Activated CD4-positive, alpha-beta T cell treated with anti-CD3 and anti-CD28 coated beads, Interleukin-2, amount 50 U/mL, for 16 hours (primary cell): ENCODE data around the gene PHF14.
"Not testable (repeated sequence)": the region's sequence is repeated elsewhere in the genome, so short reads cannot be mapped to it uniquely, and the experiment has no call there.

ENCODE experiments used
- DNase-seq: peaks from one replicate; pipeline ENCODE4 v3.0.0-alpha.2; 2020

The PHF14 gene

GRCh38 chr7:10990748-10991147, 17.1 kb downstream of the PHF14 start:
- DNase-seq, result not testable (repeated sequence)

GRCh38 chr7:10995482-10996166, 22.0 kb downstream of the PHF14 start:
- DNase-seq, result not testable (repeated sequence)

GRCh38 chr7:10998996-10999757, 25.5 kb downstream of the PHF14 start:
- no peak for DNase-seq

GRCh38 chr7:11005202-11005601, 31.5 kb downstream of the PHF14 start:
- DNase-seq, result no peak

GRCh38 chr7:11006291-11006690, 32.6 kb downstream of the PHF14 start:
- DNase-seq, result no peak

GRCh38 chr7:11009631-11010030, 36.0 kb downstream of the PHF14 start:
- no peak for DNase-seq

- no peak for DNase-seq
These were observed 47.8 kb downstream of the PHF14 start for GRCh38 chr7:11021468-11021867.

DNA sequence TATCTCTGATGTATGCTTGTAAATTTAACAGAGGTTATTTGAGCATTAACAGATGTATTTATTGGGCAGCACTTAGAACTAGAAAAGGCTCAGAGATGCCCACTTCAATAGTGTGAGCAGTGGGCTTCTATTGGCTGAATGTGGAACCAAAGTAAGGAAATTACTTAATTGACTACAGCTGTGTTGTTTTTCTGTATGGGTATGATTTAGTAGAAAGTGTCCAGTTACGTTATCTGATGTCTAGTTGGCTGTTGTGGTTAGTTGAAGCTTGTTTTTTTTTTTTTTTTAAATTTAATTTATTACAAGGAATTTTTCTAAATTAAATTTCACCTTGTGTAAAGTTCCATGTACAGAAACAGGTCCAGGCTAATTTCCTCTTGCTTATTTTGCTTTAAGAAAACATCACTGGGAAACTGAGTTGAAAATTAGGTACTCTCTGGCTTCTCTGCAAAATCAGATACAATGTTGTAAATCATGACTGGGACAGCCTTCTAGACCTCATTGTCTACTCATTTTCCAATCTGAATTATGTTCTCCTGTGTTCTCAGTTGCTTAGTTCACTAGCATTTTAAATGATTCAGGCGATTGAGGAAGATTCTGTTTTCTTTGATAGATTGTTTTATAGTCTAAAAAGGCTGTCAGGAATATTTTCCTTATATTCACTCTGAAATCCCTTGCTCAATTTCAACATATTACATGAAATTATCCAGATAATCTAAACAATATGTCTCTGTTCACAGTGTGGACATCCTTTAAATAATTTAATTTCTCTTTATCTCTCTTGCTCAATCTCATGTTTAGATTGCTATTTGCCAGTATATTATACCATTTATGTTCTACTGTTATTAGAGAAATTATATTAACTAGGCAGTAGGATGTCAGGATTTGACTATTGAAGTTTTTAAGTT, 53.0 kb downstream of the PHF14 start:
- no peak for DNase-seq

DNA sequence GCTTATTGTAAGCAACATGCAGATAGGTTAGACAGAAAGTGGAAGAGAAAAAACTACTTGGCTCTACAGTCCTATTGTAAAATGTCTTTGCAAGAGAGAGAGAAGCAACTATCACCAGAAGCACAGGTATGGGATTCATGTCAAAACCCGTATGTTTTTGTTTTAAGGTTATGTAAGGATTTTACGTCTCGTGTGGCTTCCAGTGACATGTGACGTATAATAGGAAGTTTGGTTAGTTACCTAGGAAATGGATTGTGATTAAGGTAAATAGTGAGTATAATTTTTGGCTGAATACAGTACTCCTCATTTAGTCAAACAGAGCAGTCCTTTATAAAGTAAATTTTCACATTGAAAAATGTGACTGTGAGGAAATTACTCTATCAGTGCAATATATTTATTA, 62.0 kb downstream of the PHF14 start:
- DNase-seq, result no peak

DNA sequence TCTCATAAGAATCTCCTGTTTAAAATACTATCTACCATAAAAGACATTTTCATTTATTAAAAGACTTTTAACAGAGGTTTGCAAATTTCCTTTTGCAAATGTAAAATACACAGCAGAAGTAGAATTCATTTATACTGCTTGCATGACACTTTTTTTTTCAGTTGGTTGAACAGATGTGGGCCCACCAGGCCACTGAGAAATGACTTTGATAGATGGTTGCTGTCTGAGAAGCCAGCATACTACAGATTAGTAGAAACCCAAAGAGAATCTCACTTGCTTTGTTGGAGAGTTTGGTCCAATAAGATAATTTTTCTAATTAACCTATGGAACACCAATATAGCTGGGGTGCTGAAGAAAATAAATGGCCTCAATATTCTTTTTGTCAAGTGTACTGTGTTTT, 66.3 kb downstream of the PHF14 start:
- no peak for DNase-seq

DNA sequence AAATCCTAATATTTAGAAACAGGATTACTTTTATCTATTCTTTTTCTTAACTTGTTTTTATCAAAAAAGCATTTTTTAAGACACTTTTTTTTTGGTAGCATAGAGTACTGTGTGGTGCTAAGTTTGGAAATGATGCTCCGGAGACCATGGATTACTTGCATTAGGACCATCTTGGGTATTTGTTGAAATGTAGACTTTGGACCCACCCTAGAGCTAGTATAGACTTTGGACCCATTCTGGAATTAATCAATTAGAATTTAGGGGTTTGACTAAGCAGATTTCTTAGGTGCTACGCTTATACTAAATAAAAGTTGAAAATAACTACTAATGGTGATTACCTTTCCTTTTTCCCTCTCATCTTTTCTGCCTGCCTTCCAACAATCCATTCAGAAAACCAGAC, 80.4 kb downstream of the PHF14 start:
- no peak for DNase-seq

DNA sequence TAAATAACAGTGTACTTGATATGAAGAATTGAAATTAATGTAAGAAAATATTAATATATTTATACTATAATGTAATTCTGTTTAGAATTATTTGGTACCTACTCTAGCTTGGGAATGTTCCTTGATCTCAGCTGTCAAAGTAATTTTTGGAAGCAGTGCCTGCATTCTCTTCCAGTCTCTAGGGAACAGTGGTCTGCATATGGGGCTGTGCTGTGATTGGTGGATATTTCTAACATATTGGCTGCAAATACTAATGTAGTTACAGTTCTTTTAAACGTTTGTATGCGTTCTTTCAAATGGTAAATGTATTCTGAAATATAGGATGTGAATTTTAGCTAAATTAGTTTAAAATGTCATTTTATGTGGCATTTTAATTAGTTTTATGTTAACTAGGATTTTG, 87.2 kb downstream of the PHF14 start:
- no peak for DNase-seq

- no peak for DNase-seq
These were observed 88.4 kb downstream of the PHF14 start for GRCh38 chr7:11062110-11062509.

DNA sequence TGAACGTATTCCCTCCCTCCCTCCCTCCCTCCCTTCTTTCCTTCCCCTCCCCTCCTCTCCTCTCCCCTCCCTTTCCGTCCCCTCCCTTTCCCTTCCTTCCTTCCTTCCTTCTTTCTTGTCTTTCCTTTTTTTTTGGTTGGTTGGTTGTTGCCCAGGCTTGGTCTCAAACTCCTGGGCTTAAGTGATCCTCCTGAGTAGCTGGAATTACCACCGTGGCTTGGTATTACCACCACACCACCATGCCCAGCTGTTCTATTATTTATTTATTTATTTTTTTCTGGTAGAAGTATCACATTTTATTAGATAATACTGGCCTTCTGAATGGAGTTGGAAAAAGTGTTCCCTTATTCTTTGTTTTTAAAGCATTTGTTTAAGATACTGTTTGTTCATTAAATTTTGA, 95.9 kb downstream of the PHF14 start:
- no peak for DNase-seq

GRCh38 chr7:11077816-11078215, 104.1 kb downstream of the PHF14 start:
- no peak for DNase-seq

DNA sequence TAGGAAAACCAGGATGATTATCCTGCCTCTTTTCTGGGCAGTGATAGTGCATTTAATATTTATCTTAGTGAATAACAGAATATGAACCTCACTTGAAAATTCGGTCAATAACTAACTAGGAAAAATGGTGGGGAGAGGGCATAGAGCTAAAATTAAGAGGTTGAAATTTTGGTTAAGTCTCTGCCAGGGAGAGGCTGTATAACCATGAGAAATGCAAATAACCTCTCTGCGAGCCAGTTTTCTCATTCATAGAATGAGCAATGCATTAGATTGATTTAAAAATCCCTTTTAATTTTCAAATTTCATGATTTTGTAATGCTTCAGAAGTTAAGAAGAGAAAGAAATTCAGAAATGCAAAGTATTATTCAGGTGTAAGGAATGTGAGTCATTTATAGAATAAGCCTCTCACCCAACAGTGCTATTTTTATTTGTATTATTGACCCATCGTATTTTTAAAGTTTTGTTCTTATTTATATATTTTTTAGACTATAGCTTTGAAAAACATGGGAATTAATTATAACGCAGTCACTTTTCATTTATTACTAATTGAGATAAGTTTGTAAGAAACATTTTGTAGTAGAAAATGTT, 104.7 kb downstream of the PHF14 start:
- DNase-seq, result no peak

DNA sequence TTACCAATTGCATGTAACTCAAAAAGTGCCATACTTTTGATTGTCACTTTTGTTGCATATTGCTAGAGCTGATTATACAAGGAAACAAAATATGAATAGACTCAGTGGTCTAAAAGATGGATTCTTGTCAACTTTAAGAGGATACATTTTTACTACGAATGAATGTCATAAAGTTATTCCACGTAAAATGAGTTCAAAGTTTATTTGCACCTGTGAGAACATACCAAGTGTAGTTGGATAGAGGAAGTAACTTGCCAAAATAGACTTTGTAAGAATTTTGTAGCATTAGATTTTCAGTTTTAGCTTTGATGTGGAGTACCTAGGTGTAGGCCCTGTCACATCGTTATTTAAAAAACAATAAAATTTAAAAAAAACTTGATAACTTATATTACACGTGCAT, 106.2 kb downstream of the PHF14 start:
- no peak for DNase-seq

- no peak for DNase-seq
These were observed 108.4 kb downstream of the PHF14 start for GRCh38 chr7:11082121-11082520.

DNA sequence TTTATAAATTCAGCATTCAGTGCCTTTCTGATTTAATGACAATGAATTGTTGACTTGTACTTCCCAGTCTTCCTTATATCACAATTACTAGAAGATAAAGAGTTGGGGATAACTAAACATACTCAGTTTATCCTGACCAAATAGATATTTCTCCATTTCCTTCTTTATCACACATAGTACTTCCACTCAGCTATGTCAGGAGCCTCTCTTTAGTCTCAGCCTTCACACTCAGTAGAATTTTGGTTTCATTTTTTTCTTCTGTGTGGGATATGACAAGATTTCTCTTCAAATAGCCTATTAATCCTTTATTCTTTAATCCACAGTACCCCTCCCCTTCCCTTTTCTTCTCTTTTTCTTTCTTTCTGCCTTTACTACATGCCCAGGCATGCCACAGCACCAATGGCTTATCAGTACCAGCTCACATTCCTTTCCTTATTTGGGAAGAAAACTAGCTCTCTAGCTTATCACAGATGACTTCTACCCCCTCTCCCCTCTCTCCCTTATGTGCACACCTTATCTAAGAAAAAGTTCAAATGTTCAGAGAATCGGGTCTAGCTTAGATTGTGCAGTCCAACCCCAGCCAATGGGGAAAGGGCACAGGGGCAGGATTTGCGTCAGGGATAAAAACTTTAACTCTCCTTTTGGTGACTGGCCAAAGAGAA, 109.0 kb downstream of the PHF14 start:
- DNase-seq, result no peak

- no peak for DNase-seq
These were observed 109.5 kb downstream of the PHF14 start for GRCh38 chr7:11083214-11083568.

GRCh38 chr7:11104578-11104977, 130.9 kb downstream of the PHF14 start:
- no peak for DNase-seq

DNA sequence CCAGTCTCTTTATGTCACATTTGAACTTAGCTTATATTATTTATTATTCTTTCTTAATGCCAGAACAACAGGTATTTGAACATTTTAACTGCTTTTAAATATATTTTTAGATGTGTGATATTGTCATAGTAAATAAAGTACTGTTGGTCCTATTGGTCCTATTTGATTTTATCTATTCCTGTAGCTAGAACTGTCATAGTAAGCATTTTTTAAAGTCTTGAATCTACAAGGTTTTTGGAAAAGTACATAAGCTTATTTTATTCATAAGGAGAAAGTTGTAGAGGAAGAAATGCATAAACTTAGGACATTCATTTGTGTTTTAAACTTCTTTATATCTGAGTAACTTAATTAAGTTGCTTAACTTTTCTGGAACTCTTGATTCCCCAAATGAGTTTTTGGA, 136.0 kb downstream of the PHF14 start:
- DNase-seq, result no peak
